Fibroblast of pulmonary artery (primary cell): ENCODE results near the gene CAMK1D.

Experiments
- DNase-seq: peaks from one replicate; pipeline ENCODE4 v3.0.0-alpha.2; 2010; ENCODE audit warnings: low read depth
- H3K4me3 ChIP-seq: replicated peaks from 2 replicates; pipeline ENCODE4 v1.5.1; 2011; ENCODE audit warnings: low read depth, mild to moderate bottlenecking, control low read depth, low read length, moderate library complexity
- TF ChIP-seq, protein P1 (sequence below): IDR thresholded peaks from 2 replicates; pipeline ENCODE4 v1.5.1; 2011; ENCODE audit warnings: mild to moderate bottlenecking, control low read depth, low read length, inconsistent platforms; ENCODE audit errors: missing control alignments

CAMK1D gene

GRCh38 chr10:12819656-12820055 lies 470.3 kb downstream of the CAMK1D start:
- no peak overlapping the region for H3K4me3 ChIP-seq
- TF ChIP-seq, protein P1, sequence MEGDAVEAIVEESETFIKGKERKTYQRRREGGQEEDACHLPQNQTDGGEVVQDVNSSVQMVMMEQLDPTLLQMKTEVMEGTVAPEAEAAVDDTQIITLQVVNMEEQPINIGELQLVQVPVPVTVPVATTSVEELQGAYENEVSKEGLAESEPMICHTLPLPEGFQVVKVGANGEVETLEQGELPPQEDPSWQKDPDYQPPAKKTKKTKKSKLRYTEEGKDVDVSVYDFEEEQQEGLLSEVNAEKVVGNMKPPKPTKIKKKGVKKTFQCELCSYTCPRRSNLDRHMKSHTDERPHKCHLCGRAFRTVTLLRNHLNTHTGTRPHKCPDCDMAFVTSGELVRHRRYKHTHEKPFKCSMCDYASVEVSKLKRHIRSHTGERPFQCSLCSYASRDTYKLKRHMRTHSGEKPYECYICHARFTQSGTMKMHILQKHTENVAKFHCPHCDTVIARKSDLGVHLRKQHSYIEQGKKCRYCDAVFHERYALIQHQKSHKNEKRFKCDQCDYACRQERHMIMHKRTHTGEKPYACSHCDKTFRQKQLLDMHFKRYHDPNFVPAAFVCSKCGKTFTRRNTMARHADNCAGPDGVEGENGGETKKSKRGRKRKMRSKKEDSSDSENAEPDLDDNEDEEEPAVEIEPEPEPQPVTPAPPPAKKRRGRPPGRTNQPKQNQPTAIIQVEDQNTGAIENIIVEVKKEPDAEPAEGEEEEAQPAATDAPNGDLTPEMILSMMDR: no peak

GRCh38 chr10:12822126-12822892 lies 473.0 kb downstream of the CAMK1D start:
- TF ChIP-seq, protein P1: no peak
- DNase-seq: no peak
- H3K4me3 ChIP-seq: no peak overlapping the region

More at GRCh38 chr10:12819656-12820055, 470.3 kb downstream of the CAMK1D start:
- no peak for DNase-seq

- TF ChIP-seq, protein P1: no peak
- DNase-seq: no peak
- H3K4me3 ChIP-seq: no peak overlapping the region
Observed at GRCh38 chr10:12822893-12823170, 473.5 kb downstream of the CAMK1D start.

GRCh38 chr10:12823328-12823727 lies 474.0 kb downstream of the CAMK1D start:
- no peak overlapping the region for H3K4me3 ChIP-seq
- no peak for DNase-seq
- TF ChIP-seq, protein P1: no peak

DNA sequence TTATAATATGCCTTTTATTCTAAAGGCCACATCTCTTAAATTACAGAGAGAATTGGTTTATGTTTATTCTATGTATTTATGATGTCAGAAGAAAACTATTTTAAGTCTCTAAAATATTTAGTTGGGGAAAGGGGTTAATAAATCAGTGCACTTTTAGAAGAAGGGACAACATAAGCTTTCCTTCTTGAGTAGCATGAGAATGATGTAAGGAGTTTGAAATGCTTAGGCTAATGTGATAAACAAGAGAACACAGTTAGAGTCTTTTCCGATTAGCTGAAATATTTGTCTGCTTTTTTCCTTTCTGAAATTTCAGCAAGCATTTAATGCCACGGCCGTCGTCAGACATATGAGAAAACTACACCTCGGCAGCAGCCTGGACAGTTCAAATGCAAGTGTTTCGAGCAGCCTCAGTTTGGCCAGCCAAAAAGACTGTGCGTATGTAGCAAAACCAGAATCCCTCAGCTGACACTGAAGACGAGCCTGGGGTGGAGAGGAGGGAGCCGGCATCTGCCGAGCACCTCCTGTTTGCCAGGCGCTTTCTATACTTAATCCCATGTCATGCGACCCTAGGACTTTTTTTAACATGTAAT lies 476.0 kb downstream of the CAMK1D start:
- TF ChIP-seq, protein P1: no peak
- DNase-seq: no peak
- no peak overlapping the region for H3K4me3 ChIP-seq

DNA sequence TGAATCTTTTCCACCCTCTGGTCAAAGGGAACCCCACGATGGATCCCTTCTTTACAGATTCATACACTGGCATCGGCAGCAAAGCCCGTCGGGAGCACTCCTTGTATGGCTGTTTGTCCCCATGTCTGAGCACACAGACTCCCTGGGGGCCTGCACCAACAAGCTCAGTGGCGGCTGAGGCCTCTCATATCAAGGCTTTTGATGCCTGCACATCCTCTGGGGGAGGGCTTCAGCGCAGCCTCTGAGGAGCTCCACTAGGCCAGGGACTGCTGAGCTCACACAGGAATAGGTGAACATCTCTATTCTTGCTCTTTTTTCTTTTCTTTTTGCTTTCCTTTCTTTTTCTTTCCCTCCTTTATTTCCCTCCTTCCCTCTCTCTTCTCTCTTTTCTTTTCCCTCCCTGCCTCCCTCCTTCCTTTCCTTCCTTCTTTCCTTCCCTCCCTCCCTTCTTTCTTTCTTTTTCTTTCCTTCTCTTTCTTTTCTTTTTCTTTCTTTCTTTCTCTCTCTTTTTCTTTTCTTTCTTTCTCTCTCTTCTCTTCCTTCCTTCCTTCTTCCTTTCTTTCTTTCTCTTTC lies 477.5 kb downstream of the CAMK1D start:
- TF ChIP-seq, protein P1: no peak
- H3K4me3 ChIP-seq: no peak overlapping the region
- no peak for DNase-seq
